Hematopoietic multipotent progenitor cell treated with erythropoietin and hydrocortisone succinate and interleukin-3 and kit ligand, for 17 days (in vitro differentiated cells): ENCODE data around the gene HOXC11.

Source experiments
- DNase-seq: peaks from one replicate; pipeline ENCODE4 v3.0.0-alpha.2; 2015; ENCODE audit warnings: low spot score

The HOXC11 gene

DNA sequence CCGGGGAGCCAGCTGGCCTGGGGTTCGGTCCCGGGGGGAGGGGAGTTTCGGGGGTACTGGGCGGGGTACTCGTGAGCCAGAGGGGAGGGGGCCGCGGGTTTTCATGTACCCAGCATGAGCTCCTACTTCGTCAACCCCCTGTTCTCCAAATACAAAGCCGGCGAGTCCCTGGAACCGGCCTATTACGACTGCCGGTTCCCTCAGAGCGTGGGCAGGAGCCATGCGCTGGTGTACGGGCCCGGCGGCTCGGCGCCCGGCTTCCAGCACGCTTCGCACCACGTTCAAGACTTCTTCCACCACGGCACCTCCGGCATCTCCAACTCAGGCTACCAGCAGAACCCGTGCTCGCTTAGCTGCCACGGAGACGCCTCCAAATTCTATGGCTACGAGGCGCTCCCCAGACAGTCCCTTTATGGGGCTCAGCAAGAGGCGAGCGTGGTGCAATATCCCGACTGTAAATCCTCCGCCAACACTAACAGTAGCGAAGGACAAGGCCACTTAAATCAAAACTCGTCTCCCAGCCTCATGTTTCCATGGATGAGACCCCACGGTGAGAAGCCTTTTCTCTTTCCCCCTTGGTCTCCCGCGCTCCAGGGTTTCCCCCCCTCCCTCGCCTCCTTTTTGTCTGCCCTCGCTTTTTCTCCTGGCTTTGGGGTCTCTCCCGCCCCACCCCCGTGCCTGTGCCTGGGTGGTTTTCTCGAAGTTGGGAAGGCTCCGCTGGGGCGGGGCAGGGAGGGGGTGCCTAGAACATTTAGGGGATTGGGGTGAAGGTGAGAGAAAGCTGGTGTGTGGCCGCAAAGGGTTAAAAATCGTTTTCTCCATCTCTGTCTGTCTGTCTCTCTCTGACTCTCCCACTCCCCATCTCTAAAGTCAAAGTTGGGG lies 36.5 kb downstream of the HOXC11 start:
- no peak for DNase-seq

DNA sequence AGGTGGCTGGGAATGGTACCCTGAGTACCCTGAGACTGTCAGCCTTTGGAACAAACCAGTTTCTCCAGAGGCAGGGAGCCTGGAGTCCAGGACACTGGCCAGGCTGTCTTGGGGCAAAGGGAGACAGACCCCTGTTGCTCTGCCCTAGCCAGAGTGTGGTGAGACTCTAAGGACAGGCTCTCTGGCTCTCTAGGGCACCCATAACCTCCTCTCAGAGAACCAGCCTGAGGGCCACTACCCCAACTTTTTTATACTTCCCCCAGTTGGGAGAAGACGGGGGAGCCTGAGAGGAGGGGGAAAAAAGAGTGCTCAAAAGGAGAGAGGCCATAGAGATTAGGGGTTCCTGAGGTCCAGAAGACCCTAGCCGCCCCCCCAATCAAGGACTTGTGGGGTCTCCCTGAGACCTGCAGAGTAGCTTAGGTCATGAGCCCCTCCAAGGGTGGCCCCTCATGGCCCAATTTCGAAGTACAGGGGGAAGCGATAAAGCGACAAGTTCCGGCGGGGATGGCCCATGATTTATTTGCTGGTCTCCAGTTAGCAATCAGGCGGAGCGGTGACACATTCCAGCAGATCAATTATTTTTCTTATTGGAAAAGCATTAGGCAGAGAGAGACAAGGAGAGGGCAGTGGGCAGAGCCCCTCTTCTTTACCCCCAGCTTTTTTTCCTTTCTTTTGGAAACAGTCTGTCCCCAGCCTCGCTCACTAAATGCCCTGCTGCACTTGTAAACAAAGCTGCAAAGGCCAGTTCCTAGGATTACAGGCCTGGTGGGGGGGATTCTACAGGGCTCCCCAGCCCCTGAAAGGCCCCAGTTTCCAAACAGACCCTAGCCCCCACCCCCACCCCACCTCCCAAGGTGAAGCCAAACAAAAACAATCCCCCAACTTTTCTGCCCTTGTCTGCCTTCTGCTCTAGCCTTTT lies 37.4 kb downstream of the HOXC11 start:
- DNase-seq = no peak

DNA sequence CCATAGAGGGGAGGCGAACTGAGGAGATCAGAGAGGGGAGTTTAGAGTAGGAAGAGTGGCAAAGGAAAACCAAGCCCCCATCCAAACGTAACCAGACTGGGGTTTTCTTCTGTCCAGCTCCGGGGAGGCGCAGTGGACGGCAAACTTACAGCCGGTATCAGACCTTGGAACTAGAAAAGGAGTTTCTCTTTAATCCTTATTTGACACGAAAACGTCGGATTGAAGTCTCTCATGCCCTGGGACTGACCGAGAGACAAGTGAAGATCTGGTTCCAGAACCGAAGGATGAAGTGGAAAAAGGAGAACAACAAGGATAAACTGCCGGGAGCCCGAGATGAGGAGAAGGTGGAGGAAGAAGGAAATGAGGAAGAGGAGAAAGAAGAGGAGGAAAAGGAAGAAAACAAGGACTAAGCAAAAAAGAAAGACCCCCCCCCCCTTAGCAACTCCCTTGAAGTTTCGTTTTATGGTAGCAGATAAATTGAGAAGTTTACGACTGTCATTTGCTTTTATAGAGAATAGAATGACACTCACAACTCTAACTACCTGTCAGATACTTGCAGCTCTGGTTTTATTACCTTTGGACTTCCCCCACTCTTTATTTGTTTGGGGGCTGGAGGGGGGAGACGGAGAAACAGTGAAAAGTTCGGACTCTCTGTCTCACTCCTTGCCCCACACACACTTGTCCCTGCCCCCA lies 38.2 kb downstream of the HOXC11 start:
- no peak for DNase-seq

DNA sequence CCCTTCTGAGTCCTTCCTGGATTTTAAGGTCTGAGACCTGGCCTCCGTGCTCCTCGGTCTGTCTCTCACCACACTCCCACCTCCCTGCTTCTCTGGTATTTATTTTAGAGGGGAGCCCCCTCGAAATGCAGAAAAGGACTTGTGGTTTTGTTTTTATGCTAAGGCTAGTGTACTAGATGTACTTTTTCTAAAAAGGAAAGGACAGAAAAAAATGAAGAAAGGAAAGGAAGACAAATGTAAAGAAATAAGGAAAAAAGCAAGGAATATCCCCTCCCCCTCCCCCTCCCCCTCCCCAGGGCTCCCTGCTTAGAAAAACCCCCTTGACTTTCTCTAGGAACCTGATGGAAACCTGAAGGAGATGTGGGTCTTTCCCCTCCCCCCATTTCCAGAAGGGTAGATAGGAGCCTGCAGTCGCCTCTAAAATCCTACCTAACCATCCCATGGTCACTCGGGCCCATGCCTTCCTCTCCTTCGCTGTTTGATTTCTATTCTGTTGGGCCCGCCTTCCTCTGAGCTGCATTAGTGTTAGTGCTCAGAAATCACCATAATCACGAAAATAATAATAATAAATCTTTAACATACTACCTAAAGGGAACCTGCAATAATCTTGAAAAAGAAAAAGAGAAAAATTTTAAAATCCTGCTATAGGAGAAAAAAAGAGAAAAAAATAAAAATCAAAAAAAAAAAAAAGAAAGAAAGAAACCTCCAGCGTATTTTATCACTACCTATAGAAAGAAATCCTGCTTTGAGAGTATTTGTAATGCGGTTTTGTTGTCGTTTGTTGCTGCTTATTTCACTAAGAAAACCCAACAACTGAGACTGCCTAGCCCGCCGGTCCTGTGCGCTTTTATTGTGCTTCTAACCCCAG lies 39.0 kb downstream of the HOXC11 start:
- no peak for DNase-seq

DNA sequence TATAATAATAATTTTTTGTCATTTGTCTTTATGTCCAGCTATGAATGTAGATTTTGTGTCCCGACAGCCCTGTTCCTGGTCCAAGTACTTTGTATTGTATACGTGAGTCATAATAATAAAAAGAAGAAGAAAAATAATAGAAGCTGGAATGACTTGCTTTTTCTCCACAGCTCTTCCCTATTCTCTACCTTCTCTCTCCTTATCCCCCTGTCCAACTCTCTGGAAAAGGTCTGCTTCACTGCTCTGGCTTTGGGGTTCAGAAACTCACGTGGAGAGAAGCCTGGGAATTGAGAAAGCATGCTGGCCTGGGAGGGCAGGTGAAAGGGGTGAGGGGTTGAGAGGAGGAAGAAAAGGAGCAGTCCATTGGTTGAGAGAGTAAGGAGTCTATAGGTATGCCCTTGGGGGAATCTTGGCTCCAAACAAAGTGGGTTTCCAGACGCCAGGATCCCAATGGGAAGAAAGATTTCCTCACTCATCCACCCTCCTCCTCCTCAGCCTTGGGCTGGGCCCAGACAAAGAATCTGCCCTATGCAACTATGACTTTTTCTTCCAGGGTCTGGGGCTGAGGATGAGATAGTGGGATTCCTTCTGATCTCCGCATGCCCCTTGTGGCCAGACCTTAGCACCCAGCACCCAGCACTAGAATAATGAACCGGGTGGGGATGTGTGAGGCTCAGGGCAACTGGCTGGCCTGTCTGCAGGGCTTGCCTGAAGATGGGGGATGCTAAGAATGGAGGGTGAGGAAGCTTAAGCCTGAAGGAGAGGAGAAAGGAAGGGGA lies 39.9 kb downstream of the HOXC11 start:
- no peak for DNase-seq

DNA sequence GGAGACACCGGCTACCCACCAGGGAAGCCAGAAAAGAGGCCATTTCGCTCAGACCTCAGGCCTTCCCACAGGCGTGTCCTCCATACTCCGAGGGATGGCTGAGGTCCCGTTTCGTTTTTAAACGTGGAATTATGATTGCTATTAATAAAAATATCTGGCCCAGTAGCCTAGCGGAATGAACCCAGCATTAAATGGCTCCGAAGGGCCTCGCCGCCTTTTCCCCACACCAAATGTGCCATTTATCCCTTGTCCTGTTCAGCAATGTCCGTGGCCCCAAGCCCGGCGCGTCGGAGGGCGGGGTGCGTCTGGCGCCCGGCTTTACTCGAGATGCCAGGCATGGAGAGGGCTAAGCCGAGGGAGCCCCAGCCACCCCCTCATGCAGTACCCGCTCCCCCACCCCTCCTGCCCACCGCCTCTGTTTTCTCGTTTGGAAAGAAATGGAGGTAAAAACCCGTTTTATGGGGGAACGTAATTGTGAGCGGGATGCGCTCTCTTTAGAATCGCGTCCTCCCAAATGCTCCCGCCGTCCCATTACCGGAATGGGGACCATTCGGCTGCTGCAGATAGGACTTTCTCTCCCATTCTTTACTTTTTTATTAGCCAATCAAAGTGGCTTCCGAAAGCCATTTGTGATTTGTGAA lies 41.6 kb downstream of the HOXC11 start:
- no peak for DNase-seq

DNA sequence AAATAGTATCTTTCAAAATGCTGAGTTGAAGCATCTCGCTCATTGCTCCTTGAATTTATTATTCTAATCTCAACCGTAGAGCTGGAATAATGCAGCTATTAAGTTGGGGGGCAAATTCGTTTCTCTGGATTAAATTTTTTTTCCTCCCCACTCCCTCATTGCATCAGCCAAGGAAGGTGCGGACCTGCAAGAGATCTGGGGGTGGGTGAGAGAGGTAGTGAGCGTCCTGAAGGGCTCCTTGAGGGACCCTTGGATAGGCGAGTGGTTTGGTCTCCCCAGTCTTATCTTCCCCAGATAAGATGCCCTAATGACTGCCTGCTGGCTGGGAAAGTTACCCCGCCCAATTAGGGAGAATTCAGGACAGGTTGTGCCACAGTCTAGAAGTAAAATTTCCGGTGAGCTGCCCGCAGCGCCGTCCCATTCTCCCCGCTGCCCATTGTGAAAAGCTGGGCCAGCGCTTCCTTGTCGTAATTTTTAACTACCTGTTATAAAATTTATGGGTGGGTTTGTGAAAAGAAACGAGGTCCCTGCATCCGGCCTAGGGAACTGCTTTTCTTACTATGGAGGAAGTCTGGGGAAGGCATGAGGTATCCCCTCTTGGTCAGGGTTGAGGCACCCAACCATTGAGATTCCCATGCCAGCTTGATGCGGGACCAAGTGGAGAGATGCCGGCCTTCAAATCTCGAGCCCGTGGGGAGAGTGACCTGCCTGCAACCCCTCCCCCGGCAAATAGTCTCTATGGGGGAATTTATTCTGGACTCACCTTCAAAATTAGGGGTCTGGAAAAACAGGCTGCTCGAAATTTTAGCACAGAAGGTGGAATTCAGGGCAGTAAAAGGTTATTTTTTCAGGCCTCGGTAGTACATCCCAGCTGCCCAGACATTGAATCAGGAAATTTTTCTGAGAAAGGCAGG lies 42.3 kb downstream of the HOXC11 start:
- DNase-seq = no peak

DNA sequence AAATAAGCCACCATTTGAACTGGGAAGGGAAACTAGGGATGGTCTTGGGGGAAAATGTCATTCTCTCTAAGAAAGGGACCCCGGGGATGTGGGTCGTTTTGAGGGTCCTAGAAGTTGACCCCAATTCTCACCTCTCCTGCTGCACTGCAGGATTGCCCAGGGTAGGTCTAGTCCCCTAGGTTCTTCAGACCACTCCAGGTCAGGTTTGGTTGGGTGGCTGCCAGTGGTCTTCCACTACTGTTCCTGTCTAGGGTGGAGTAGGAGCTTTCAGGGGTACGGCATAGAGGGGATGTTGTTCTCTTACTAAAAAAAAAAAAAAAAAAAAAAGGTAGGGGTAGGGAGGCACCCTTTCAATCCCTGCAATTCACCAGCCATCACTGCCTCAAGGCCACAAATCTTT lies 43.1 kb downstream of the HOXC11 start:
- DNase-seq = no peak

DNA sequence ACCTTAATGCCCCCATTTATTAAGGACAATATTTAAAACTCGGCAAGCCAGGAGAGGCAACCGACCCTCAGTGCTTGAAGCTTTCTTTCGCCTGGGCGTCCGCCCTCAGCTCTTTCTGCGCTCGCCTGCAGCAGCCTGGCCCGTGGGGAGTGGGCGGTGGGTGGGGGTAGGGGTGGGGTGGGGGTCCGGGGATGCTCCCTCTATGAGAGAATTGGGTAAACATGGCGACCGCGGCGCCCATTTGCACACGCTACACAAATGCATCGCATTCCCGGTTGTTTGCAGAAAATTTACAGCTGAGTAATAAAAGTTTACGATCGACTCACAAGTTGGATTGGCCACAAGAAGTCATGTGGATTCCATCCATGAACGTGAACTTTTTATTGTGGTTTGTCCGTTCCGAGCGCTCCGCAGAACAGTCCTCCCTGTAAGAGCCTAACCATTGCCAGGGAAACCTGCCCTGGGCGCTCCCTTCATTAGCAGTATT lies 43.6 kb downstream of the HOXC11 start:
- DNase-seq = no peak

DNA sequence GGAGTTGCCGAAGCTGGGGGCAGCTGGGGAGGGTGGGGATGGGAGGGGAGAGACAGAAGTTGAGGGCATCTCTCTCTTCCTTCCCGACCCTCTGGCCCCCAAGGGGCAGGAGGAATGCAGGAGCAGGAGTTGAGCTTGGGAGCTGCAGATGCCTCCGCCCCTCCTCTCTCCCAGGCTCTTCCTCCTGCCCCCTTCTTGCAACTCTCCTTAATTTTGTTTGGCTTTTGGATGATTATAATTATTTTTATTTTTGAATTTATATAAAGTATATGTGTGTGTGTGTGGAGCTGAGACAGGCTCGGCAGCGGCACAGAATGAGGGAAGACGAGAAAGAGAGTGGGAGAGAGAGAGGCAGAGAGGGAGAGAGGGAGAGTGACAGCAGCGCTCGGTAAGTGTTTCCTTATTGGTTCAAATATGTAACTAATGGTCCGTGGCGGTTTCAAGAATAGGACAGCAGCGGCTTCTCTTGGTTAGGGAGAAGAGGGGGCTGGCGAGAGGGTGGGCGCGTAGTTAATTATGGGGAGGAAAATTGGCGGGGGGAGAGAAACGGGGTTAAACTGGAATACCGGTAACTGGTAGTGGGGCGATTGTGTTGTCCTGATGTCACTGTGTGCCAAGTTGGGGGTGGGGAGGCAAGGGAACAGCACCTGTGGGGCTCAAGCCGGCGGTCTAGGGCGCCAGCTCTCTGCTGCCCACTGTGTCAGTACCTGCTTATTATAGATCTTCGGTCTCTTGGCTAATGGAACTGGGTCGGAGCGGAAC lies 44.3 kb downstream of the HOXC11 start:
- DNase-seq = no peak

DNA sequence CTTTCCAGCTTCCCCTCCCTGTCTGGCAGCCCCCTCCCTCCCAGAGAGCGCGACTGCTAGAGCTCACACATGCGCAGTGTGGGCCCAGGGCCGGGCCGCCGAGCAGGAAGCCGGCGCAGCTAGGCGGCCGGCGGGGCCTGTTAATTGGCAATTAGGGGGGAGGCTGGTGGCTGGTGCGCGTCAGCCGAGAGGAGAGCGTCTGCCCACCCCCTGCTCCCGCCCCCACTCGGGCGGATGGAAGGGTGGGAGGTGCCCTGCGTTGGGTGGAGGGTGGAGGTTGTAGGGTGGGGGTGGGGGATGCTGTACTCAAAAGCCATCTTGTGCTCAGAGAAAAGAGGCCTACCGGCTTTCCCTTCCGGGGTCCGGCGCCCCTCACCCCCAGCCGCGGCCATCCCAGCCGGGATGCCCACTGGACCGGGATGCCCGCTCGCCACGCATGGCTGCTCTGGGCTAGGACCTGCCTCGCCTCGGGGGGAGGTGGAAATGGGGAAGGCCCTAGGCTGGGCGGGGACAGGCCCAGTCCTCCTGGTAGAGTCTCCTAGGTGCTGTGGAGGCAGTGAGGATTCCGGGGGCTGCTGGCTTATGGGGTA lies 45.0 kb downstream of the HOXC11 start:
- DNase-seq = no peak

DNA sequence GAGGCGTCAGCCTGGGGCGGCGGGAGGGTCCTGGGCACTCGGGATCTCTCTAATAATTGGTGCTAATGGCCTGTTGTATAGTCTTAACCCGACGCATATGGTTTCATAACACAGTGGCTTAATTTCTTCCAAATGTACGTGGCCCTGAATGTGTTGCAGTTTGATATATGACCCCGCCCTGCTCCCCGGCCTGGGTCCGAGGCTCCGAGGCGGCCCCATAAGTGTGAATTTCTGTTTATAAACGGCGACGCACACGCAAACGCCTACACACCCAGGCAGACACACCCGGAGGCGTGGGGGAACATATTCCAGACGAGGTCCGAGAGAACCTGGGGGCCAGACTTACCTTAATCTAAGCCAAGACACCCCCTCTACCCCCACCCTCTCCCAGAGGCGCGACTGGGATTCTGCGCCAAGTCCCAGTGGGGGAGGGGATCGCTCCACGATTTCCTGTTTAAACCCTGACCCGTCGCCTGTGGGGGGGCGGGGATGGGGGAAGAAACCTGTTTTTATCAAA lies 45.6 kb downstream of the HOXC11 start:
- DNase-seq = no peak

DNA sequence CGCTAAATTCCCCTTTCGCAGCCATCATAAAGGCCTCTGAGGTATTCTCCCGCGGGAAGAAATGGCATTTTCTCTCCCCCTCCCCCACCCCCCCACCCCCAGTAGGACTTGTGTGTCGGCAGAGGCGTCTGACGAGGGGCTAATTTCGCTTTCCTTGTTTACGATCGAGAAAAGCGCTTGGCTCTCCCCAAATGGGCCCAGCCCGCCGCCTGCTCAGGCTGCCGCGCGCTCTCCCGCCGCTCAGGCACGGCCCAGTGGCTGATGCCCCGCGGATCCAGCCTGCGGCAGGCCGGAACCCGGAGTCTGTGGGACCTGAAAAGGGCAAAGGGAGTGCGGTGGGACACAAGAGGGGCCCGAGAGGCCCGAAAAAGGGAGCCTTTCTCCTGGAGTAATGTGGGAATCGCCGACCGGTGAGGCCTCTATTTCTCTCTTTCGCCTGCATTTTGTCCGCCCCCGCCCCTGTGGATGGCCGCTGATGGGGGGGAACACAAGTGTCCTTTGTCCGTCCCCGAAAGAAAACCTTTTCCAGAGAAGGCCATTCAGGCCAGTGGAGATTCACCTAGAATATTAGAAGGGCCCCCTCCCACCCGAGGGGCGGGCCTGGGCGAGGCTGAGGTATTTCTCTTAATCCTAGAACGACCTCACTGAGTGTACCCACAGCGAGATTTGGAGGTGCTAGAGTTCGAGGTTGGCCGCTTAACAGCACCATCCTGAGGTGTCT lies 46.3 kb downstream of the HOXC11 start:
- DNase-seq = no peak

DNA sequence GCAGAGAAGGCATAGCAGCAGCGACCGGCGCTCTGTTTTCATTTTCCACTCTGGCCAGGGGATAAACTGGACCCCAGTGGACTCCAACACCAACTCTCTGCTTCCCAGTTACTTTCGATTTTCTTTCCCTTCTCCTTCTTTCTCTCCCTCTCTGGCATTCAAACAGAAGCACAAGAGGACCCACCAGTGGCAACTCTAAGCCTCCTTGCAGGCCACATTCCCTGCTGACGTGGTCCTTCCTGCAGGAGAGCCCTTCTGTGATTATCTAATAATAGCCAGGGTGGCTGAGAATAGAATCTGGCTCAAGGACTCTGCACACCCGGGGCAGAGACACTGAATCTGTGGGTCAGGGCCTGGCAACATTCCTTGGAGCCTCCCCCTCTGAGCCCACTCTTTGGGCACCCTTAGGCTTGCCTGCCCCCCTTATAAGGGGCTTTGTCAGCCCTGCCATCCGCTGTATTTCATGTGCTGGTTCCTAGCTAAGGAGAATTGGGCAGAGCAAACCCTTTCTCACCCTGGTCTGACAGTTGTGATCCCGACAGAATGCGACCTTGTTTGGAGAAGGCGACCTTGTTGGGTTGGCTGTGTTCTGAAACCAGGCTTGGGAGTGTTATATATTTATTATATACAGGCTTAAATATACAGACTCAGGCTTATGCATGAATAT lies 47.1 kb downstream of the HOXC11 start:
- no peak for DNase-seq

DNA sequence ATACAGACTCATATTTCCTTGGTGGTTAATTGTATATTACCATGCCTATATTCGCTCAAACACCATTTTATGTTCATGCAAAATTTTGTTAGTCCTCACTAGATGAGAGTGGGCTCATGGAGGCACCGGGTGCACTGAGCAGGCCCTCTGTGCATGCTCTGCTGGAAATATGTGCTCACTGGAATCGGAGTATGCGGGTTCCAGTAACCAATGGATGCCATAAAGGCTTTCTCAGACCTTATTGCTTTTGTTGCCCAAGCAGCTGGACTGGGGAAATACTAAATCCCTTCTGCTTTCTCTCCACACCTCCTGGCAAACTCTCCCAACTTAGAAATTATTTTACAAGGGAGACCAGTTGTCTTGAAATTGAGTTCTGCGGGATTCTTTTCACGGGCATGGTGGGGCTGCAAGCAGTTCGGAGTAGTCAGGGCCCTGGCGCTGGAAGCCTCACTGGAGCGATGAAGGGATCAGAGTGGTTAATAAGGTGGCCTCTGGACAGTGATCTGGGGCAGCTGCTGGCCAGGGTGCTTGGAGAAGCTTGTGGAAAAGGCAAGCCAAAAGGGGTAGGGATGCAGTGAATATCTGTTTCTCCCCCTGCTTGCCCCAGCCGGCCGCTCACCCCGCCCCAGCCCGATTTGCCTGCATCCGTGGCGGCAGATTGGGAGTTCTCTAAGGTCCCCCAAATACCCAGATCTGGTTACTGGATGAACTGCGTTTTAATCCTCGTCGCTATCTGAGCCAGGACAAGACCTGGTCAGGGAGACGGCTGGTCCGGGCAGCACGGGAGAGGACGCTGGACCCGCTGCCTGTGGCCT lies 47.9 kb downstream of the HOXC11 start:
- DNase-seq = no peak
